HG02763 (cell line): Measurements from ENCODE around the gene EFCAB6.

Source experiments
- ATAC-seq: cut with Tn5 transposase; IDR thresholded peaks from one replicate; pipeline ENCODE4 v1.9.1; 2021; ENCODE audit warnings: mild to moderate bottlenecking, moderate library complexity; ENCODE audit not compliant: unreplicated experiment

EFCAB6 gene

DNA sequence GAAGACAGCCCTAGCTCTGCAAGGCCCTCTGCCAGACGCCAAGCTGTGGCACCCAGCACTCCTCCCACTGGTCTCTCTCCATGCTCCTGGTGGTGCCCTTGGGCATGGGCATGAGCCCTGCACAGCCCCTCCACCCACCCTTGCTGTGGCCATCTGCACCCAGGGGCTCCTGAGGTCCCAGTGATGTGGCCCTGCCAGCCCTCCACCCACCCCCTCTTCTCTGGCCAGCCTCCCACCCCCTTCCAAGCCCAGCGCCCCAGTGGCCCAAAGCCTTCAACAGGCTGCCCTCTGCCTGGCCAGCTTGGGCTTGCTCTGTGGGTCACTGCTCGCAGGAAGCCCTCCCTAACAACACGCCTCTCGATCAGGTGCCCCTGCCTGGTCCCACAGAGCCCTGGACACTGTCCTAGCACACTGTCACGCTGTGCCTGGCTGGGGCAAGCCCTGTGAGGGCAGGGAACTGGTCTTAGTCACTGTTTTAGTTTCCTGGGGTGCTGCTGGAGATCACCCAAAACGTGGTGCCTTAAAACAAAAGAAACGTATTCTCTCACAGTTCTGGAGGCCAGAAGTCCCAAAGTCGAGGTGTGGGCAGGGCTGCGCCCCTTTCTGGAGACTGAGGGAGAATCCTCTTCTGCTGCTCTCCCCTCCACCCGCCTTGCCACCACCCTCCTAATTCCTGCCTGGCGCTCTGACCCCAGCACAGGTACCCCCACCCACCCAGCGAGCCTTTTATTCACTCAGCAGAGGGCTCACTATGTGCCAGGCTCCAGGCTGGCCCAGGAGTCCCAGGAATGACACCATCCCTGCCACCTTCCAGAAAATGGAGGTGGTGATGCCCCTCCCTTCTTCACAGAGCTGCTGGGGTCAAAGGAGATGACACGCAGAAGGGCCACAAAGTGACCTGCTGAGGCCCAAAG lies 35.5 kb upstream of the EFCAB6 start:
- ATAC-seq: no peak

DNA sequence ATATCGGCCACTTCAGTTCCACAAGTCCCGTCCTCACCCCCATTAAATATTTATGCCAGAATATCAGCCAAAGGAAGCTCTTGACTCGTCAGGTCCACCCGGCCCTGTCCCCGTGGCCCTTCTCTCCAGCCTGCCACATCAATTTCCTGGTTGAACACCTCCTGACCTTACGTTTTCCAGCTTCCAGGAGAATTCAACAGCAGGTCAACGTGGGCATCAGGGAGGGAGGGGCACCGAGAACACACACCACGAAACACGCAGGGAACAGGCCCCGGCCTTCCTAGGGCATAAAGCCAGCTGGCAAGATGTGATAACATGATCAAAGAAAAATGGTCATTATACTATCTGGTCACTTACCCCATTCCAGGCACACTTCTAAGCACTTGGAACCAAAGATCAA lies 34.9 kb upstream of the EFCAB6 start:
- no peak for ATAC-seq

DNA sequence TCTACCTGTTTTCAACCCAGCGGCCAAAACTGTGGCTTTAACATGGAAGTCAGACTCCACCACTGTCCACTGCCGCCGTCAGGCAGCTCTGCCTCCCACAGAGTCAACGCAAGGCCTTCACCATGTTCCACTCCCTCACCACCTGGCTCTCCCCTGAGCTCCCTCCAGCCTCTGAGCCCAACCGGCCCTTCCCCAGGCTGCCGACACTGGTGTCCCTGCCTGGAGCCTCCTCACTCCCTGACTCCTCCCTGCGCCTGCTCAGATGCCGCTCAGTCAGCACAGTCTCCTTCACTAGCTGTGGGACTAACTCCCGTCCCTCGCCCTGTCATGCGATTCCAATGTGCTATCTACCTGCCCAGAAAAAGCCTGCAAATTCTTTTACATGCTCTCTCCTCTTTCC lies 33.9 kb upstream of the EFCAB6 start:
- no peak for ATAC-seq

DNA sequence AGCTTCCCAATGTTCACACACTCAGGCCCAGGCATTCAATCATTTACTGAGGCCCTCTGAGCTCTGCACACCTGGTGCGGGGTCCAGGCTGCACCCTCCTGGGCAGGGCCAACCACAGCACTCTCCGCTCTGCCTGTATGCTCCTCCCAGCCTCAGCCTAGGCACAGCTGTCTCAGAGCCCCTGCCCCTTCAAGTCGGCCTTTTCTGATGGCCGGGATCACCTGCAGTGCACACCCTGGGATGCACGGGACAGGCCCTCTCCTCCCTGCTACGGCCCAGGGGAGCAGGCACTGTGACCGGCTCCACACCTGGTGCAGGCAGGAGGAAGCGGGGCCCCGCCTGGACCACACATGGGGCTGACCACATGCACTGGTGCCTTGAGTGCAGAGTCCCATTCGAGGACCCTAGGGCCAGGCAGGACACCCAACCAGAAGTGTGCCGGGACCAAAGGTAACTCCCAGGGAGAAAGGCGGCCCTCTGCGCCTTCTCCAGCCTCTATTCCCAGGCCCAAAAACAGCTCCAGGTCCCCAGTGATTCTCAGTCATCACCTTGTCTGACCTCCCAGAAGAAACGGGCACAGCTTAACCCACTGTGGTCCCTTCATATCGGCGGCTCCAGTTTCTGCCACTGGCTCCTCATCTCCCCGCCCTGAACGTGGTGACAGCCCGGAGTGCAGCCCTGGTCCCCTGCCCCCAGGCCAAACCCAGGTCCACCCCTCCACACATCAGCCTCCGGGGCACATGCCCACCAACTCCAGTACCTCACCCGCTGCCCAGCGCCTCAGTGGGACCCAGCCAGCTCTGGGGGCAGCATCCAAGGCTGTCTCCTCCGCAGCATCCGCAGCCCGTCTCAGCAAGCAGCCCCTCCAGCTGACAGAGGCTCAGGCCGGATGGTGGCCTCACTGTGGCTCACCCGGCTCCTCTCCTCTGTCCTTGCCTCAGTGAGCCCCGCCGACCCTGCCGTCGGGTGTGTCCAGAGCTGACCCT lies 32.7 kb upstream of the EFCAB6 start:
- no peak for ATAC-seq

DNA sequence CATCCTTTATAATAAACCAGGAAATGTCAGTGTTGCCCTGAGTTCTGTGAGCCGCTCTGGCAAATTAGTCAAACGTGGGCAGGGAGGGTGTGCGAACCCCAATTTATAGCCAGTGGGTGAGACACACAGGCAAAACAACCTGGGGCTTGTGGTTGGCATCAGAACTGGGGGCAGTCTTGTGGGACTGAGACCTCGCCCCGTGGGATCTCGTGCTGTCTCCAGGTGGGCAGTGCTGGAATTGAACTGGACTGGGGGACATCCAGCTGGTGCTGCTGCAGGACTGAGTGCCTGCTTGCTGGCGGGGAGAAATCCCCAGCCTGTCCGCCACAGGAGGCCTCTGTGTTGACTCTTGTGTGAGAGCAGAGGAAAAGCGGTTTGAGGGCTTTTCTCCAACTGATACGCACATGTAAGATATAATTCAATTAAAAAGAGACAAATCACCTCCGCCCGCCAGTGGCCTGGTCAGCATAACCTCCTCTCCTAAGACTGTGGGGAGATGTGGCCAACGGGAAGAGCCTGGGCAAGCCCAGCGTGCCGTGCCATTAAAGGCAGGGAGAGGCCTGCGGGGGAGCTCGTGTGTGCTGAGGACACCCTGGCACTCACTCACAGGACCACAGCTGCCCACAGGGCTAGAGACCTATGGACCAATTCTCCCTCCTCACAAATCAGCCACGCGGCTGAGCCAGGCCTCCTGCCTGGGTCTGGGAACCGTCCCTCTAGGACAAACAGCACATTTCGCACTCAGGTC lies 31.9 kb upstream of the EFCAB6 start:
- ATAC-seq: no peak

DNA sequence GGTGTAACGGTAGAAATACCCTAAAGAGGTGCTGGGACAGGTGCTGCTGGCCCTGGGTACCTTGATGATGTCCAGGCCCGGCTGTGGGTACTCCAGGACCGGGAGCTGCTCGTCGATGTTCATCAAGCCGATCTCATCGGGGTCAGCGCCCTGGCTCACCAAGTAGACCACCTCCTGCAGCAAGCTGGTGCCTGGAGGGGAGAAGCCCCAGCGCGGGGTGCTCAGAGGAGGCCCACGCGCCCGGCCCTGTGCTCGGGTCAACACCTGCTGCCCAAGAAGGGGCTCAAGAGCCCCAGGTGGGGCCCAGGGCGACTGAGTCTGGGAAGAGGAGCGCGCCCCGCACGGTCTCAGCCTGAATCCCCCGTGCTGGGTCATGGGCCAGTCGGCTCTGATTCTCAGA lies 29.6 kb upstream of the EFCAB6 start:
- ATAC-seq: no peak

DNA sequence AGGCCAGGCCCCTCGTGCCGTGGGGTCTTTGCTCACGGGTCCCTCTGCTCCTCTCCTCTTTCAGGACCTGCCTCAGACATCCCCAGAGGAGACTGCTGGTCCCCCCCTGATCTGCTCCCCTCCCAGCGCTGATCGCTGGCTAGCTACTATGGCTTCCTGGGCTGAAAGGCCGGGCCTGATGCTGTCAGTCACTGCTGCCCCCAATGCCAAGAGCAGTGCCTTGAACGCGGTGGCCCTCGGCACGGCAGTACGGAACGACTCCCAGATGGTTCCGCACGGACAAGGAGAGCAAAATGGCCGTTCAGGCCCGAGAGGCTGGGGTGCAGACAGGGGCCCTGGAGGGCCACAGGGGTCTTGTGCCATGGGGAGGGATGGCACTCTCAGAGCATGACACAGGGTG lies 28.7 kb upstream of the EFCAB6 start:
- no peak for ATAC-seq

DNA sequence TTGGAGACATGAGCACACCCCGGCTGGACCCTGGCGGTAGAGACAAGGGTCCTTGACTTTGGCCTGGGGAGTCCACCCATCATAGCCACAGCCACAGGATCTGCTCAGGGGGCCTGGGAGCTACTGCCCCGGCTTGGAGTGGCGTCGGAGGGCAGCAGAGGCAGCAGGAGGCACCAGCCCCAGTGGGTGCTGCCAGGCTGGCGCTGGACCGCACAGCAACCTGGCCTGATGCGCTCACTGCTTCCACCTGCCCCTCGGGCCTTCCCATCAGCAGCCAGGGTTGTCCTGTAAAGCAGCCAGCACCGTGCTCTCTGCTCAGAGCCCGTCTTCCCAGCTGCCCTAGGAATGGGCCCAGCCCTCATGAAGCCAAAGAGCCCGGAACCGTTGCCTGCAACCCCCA lies 28.3 kb upstream of the EFCAB6 start:
- ATAC-seq: no peak

DNA sequence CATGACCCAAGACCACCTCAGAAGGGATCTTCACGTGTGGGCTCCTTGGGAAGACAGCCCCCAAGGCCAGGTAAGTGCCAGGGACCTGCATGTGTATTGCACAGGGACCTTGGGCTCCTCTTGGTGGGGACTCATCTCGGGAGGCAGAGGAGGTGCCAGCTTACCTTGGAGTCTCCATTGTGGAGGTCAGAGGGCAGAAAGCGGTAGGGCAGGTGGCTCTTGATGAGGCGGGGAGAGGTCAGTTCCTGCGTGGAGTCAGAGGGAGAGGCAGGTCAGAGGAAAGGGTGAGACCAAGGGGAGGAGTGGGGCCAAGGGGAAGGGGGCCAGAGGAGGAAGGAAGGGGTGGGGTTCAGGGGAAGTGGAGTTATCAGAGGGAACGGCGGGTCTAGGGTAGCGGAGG lies 27.7 kb upstream of the EFCAB6 start:
- ATAC-seq: no peak

DNA sequence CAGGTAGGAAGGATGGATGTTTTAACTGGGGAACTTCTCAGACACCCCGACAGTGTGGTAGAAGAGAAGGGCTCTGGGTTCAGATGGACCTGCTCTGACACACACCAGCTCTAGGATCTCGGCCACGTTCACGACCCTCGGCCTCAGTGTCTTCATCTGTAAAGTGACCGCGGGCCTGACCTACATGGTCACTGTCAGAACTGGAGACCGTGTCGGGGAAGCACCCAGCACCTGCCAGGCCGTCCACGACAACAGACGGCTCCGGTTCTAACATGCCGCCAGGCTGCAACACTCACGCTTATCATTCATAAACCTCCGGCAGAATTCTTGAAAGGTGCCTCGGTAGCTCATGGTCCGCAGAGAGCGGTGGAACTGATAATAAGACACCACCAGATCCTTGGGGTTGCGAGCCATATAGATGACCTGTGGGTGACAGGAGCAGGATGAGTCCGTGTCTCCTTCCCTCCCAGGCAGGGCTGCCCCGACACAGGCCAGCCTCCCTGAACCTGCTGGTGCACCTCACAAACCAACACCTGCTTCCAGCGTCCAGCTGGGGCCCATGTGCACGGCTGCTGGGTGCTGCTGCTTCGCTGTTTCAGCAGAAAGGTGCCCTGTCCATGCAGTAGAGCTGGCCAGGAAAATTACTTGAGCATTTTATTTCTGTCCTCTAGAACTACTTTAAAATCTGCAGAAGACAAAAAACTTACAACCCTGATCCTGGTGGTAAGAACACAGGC lies 26.6 kb upstream of the EFCAB6 start:
- ATAC-seq: no peak

DNA sequence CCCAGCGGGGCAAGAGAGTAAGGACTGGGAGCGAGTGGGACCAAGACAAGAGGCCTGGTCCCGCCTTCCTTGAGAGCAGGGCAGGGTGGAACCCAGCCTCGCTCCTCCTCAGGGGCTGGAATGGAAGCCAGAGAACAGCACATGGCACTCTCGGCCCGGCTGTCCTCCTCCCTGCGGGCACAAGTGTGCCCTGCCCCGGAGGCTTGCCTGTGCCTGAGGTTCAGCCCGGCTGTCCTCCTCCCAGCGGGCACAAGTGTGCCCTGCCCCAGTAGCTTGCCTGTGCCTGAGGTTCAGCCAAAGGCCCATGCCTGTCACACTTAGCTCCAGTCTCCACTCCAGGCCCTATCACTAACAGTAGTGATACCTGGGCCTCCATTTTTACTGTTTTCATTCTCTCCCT lies 26.1 kb upstream of the EFCAB6 start:
- ATAC-seq: no peak

DNA sequence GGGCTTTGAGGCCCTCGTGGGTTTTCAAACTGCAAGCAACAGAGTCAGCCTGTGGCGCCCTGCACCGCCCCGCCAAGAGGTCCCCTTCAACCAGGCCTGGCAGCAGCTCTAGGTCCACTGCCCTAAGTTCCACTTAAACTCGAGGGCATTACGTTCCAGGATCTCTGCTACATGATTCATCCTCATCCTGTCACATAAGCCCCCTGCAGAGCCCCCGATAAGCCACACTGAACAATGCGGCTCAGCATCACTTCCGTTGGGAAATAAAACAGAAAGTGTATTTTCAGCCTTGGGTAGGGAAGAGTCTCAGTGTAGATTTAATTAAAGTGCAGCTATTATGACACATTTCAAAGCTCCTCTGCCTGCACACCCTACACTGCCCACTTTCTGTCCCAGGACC lies 25.6 kb upstream of the EFCAB6 start:
- ATAC-seq: no peak

DNA sequence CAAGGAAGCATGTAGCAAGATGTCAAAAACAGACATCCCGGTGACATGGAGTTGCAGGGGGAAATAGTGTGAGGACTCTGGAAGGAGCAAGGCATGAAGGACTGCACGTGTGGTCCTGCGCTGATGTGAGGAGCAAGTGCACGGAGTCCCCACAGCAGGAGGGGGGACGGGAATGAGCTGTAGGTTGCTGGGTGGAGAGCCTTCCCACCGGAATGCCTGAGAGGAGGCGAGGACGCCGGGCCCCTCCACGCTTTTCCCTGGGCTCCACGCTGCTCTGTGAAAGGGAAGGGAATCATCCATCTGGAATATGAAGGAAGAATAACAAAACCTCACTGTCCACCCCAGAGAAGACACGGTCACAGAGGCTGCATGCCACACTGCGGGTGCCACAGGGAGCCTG lies 23.6 kb upstream of the EFCAB6 start:
- no peak for ATAC-seq

DNA sequence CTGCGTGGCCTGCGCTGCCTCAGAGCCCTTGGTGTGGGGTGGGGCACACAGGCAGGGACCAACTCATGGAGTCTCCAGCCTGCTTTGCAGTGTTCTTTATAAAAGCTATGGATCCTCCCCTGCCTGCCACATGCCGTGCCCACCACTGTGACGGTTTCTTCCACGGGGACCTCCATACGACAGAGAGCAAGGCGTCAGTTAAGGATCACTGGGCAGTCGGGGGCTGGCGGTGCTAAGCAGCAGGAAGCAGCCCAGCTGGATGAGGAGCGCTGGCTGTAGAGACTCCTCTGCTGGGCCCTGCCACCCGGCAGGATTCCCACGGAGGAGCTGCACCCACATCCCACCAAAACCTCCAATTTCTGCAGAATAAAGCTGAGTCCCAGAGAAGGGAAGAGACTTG lies 23.1 kb upstream of the EFCAB6 start:
- ATAC-seq: no peak

DNA sequence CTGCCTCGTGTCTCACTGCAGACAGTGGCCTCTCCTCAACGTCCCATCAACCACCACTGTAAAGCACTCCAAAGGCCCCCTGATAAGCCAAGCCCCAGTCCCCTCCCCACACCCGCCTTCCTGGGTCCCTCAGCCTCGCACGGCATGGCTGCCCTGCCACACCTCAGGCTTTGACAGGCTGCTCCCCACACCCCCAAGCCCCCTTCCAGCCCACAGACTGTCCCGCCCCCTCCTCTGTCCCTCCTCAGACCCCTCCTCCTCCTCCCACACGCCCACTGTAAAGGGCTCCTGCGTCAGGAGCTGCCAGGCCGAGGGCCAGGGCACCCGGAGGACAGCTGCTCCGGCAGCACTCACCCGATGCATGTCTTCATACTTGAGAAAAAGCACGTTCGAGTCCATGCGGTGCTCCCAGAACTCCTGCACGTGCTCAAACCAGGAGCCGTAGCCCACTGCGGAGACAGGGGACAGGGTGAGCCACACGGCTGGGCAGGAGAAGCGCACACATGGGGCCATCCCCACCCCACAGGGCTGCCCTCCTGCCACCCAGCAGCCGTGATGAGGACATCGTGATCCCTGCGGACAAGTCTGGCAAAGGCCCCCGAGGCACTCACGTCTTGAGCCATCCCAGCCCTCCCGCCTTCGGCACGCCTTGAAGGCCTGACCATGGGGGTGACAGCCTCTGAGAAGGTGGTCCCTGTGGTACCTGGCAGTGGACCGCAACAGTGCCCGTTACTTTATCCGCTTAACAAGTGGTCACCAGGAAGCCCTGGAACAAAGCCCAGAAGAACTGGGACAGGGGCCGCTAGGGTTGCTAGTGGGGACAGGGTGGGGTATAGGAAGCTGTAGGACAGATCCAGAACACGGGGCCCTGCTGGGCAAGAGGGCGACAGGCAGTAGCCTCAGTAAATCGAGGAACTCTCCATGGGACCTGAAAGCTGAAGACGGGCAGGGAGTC lies 21.5 kb upstream of the EFCAB6 start:
- no peak for ATAC-seq

DNA sequence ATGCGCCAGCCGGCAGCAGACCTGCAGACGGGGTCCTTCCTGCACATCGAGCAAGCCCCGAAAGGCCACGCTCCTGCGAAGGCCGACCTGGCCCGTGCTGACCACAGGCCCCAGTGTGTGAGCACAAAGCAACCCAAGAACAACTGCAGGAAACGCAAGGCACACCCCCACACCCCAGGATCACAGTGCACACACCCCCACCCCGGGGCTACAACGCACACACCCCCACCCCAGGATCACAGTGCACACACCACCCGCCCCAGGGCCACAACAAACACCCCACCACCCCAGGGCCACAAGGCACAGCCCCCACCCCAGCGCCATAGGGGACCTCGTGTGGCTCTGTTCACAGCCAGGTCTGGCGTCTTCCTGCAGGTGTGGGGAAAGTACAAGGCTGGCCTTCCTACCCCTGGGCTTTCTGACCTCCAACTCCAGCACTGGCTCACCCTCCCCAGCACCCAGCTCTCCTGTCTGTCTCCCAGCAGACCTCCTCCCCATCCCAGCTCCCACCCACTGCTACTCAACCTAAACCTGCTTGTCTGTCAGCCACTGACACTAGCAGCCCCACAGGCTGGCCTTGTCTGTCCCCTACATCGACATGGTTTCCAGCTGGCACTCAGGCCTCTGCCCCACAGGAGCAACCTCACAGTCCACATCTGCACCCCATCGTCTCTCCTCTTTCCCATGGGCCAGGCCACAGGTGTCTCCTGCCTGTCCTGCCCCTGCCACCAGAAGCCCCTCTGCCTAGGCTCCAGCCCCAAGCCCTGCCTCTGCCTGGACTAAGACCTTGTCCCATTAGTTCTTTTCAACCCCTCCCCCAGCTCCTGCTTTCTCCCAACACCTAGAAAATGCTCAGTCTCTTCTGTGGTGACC lies 20.5 kb upstream of the EFCAB6 start:
- ATAC-seq: no peak

DNA sequence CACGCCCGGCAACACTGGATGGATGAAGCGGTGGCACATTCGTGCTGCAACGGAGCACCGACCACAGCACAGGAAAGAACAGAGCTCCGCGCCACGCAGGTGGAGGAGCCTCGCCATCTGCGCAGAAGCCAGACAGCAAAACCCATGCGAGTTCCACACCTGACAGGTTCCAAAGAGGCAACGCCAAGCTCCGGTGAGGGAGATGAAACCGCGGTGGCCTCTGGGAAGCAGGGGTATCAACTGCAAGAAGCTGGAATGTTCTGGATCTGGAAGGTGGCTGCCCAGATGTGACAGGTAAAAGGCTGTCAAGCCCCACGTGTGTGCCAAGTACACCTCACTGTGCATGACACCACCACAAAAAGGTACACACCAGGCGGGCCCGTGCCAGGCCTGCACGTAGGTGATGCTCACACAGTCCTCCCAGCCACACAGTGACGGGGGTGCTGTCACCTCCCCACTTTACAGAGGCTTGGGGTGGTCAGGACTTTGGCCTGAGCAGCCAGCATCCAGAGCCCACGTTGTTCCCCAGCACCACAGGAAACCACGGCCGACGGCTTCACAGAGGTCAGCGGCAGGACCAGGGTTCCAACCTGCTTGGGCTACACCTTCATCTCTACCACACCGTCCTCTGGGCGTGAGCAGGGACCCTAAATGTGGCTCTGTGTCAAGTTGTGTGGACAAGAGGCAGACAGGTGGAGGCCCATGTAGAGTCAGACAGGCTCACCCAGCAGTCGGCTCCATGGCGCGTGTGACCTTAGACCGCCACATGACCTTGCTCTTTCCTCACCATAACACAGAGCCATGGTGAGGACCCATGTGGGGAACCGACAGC lies 19.7 kb upstream of the EFCAB6 start:
- ATAC-seq: no peak
